Stimulated activated CD8-positive, alpha-beta memory T cell treated with anti-CD3 and anti-CD28 coated beads, Interleukin-12 subunit alpha, Interleukin-12 subunit beta, amount 100 ng/mL, for 1 hour (primary cell): ENCODE results near the gene PSMA2.

Source experiments
- DNase-seq: peaks from one replicate; pipeline ENCODE4 v3.0.0-alpha.2; 2020; ENCODE audit warnings: low read depth

PSMA2 gene

GRCh38 chr7:42931834-42932651 lies at the start of gene PSMA2, which contains the start of gene MRPL32:
Gene PSMA2, minus strand, starts transcription at chr7:42932174. Its CDS starts 16 bp downstream, at chr7:42932158.
Gene MRPL32, plus strand, starts transcription at chr7:42932376. Its CDS starts 11 bp downstream, at chr7:42932387.
- peak; percentile 90 for DNase-seq

- DNase-seq = no peak
Measured at GRCh38 chr7:42981601-42982000, 49.6 kb upstream of the PSMA2 start.

- DNase-seq = no peak
Measured at GRCh38 chr7:42980514-42980913, 48.5 kb upstream of the PSMA2 start.

GRCh38 chr7:42980084-42980483 lies 48.1 kb upstream of the PSMA2 start:
- no peak for DNase-seq

GRCh38 chr7:42978496-42978895 lies 46.5 kb upstream of the PSMA2 start:
- no peak for DNase-seq

GRCh38 chr7:42976371-42976770 lies 44.4 kb upstream of the PSMA2 start:
- no peak for DNase-seq

GRCh38 chr7:42972699-42973500 lies 40.9 kb upstream of the PSMA2 start:
- no peak for DNase-seq

GRCh38 chr7:42967391-42967790 lies 35.4 kb upstream of the PSMA2 start:
- no peak for DNase-seq

GRCh38 chr7:42964849-42965805 lies 33.2 kb upstream of the PSMA2 start:
- no peak for DNase-seq

- no peak for DNase-seq
Measured at GRCh38 chr7:42964293-42964692, 32.3 kb upstream of the PSMA2 start.

GRCh38 chr7:42961170-42961569 lies 29.2 kb upstream of the PSMA2 start:
- no peak for DNase-seq

GRCh38 chr7:42960762-42961161 lies 28.8 kb upstream of the PSMA2 start:
- no peak for DNase-seq

- DNase-seq = no peak
Measured at GRCh38 chr7:42959549-42959948, 27.6 kb upstream of the PSMA2 start.

GRCh38 chr7:42956062-42956461 lies 24.1 kb upstream of the PSMA2 start:
- no peak for DNase-seq

- DNase-seq = no peak
Measured at GRCh38 chr7:42953994-42954393, 22.0 kb upstream of the PSMA2 start.

- DNase-seq = no peak
Measured at GRCh38 chr7:42952328-42952727, 20.4 kb upstream of the PSMA2 start.

- no peak for DNase-seq
Measured at GRCh38 chr7:42950417-42950816, 18.4 kb upstream of the PSMA2 start.

GRCh38 chr7:42947521-42947920 lies 15.5 kb upstream of the PSMA2 start:
- no peak for DNase-seq

GRCh38 chr7:42946627-42946950 lies 14.6 kb upstream of the PSMA2 start:
- no peak for DNase-seq

GRCh38 chr7:42945821-42946626 lies 14.1 kb upstream of the PSMA2 start:
- DNase-seq = no peak
